Measurements from ENCODE around the gene SRSF12.
"Not testable (repeated sequence)": the region's sequence is repeated elsewhere in the genome, so short reads cannot be mapped to it uniquely, and the experiment has no call there.

SRSF12 gene

GRCh38 chr6:89128256-89128671 lies 10.4 kb upstream of the SRSF12 start:
- DNase-seq = not testable (repeated sequence)

- peak; percentile 28 for DNase-seq
Observed at GRCh38 chr6:89122625-89123024, 4.8 kb upstream of the SRSF12 start.

- DNase-seq = no peak
Observed at GRCh38 chr6:89121934-89122333, 4.1 kb upstream of the SRSF12 start.

GRCh38 chr6:89120371-89120770 lies 2.5 kb upstream of the SRSF12 start:
- no peak for DNase-seq

GRCh38 chr6:89118931-89119330 lies 1.1 kb upstream of the SRSF12 start:
- DNase-seq = no peak

- no peak for DNase-seq
Observed at GRCh38 chr6:89116702-89117101, 1.2 kb downstream of the SRSF12 start.

GRCh38 chr6:89111933-89112332 lies 5.9 kb downstream of the SRSF12 start:
- no peak for DNase-seq

GRCh38 chr6:89110284-89110683 lies 7.6 kb downstream of the SRSF12 start:
- no peak for DNase-seq

- DNase-seq = no peak
Observed at GRCh38 chr6:89100114-89100513, 17.8 kb downstream of the SRSF12 start.

GRCh38 chr6:89098461-89098860 lies 19.4 kb downstream of the SRSF12 start:
- DNase-seq = no peak

GRCh38 chr6:89087881-89088280 lies 30.0 kb downstream of the SRSF12 start:
- DNase-seq = no peak

GRCh38 chr6:89085409-89086205 lies 32.3 kb downstream of the SRSF12 start:
- DNase-seq = no peak

- DNase-seq = no peak
Observed at GRCh38 chr6:89084954-89085353, 32.9 kb downstream of the SRSF12 start.

- no peak for DNase-seq
Observed at GRCh38 chr6:89084542-89084941, 33.3 kb downstream of the SRSF12 start.

GRCh38 chr6:89082486-89082891 lies 35.4 kb downstream of the SRSF12 start:
- no peak for DNase-seq

GRCh38 chr6:89081423-89082322 lies 36.2 kb downstream of the SRSF12 start:
- DNase-seq = peak; percentile 98

- DNase-seq = no peak
Observed at GRCh38 chr6:89081129-89081422, 36.8 kb downstream of the SRSF12 start.

- DNase-seq = peak; percentile 99
Observed at GRCh38 chr6:89080281-89081128, 37.4 kb downstream of the SRSF12 start, which contains the start of gene PNRC1. TSS of gene PNRC1 (plus strand) at chr6:89080751. CDS start at chr6:89080895, 144 bp downstream.

GRCh38 chr6:89079511-89080234 lies 38.2 kb downstream of the SRSF12 start:
- peak; percentile 62 for DNase-seq

GRCh38 chr6:89073840-89074239 lies 44.0 kb downstream of the SRSF12 start:
- no peak for DNase-seq

- no peak for DNase-seq
Observed at GRCh38 chr6:89073014-89073620, 44.8 kb downstream of the SRSF12 start.

- DNase-seq = no peak
Observed at GRCh38 chr6:89071036-89071435, 46.8 kb downstream of the SRSF12 start.

All from fibroblast of skin of abdomen (primary cell).